Measurements from ENCODE around the gene MPZL1.

MPZL1 gene

GRCh38 chr1:167721617-167722151, at the start of gene MPZL1:
Gene MPZL1 (plus strand): TSS chr1:167721982. CDS start chr1:167722152, 170 bp downstream.
- peak; percentile 59 to 96 (median 92) for DNase-seq

GRCh38 chr1:167672831-167673230, 49.0 kb upstream of the MPZL1 start:
- no peak for DNase-seq

GRCh38 chr1:167673265-167673664, 48.5 kb upstream of the MPZL1 start:
- no peak for DNase-seq

- no peak for DNase-seq
Measured at GRCh38 chr1:167674156-167674555, 47.6 kb upstream of the MPZL1 start.

GRCh38 chr1:167675440-167675839, 46.3 kb upstream of the MPZL1 start:
- no peak for DNase-seq

GRCh38 chr1:167676205-167676915, 45.4 kb upstream of the MPZL1 start:
- no peak for DNase-seq

- DNase-seq: no peak
Measured at GRCh38 chr1:167676916-167677848, 44.6 kb upstream of the MPZL1 start.

GRCh38 chr1:167678422-167678821, 43.4 kb upstream of the MPZL1 start:
- no peak for DNase-seq

- DNase-seq: no peak
Measured at GRCh38 chr1:167678838-167679237, 42.9 kb upstream of the MPZL1 start.

- DNase-seq: peak in 3 of 58 donors; percentile 5 to 24 (median 22)
Measured at GRCh38 chr1:167679714-167680113, 42.1 kb upstream of the MPZL1 start.

GRCh38 chr1:167681024-167681423, 40.8 kb upstream of the MPZL1 start:
- no peak for DNase-seq

GRCh38 chr1:167681451-167682098, 40.2 kb upstream of the MPZL1 start:
- DNase-seq: peak in 2 of 58 donors; percentile 6 to 19

GRCh38 chr1:167683226-167683625, 38.6 kb upstream of the MPZL1 start:
- no peak for DNase-seq

- no peak for DNase-seq
Measured at GRCh38 chr1:167683641-167684502, 37.9 kb upstream of the MPZL1 start.

GRCh38 chr1:167685844-167686243, 35.9 kb upstream of the MPZL1 start:
- no peak for DNase-seq

GRCh38 chr1:167687919-167688519, 33.8 kb upstream of the MPZL1 start:
- DNase-seq: peak in 50 of 58 donors; percentile 2 to 87 (median 52)

- no peak for DNase-seq
Measured at GRCh38 chr1:167689567-167689920, 32.2 kb upstream of the MPZL1 start.

GRCh38 chr1:167690053-167690452, 31.7 kb upstream of the MPZL1 start:
- no peak for DNase-seq

GRCh38 chr1:167693425-167694045, 28.2 kb upstream of the MPZL1 start:
- DNase-seq: no peak

GRCh38 chr1:167694691-167695090, 27.1 kb upstream of the MPZL1 start:
- DNase-seq: no peak

All from anterior cingulate cortex (tissue), 58 donors.